HG02870 (cell line): ENCODE results near the gene FOXO6.

Source experiments
- ATAC-seq: cut with Tn5 transposase; IDR thresholded peaks from one replicate; pipeline ENCODE4 v1.9.1; 2021; ENCODE audit warnings: mild to moderate bottlenecking, moderate library complexity; ENCODE audit not compliant: unreplicated experiment

Gene FOXO6

GRCh38 chr1:41380979-41381691, 19.9 kb downstream of the FOXO6 start:
- no peak for ATAC-seq

- ATAC-seq: no peak
Observed at GRCh38 chr1:41381692-41382479, 20.7 kb downstream of the FOXO6 start.

GRCh38 chr1:41382480-41383090, 21.4 kb downstream of the FOXO6 start:
- no peak for ATAC-seq

- ATAC-seq: no peak
Observed at GRCh38 chr1:41383094-41383852, 22.0 kb downstream of the FOXO6 start.

- no peak for ATAC-seq
Observed at GRCh38 chr1:41384579-41384978, 23.3 kb downstream of the FOXO6 start.

GRCh38 chr1:41385398-41386195, 24.4 kb downstream of the FOXO6 start:
- ATAC-seq: no peak

- ATAC-seq: no peak
Observed at GRCh38 chr1:41386196-41386663, 25.0 kb downstream of the FOXO6 start.

- no peak for ATAC-seq
Observed at GRCh38 chr1:41387667-41388091, 26.4 kb downstream of the FOXO6 start.

GRCh38 chr1:41388510-41388909, 27.3 kb downstream of the FOXO6 start:
- ATAC-seq: no peak

GRCh38 chr1:41389009-41389408, 27.8 kb downstream of the FOXO6 start:
- ATAC-seq: no peak

GRCh38 chr1:41390166-41390565, 28.9 kb downstream of the FOXO6 start:
- ATAC-seq: no peak

GRCh38 chr1:41390573-41390972, 29.3 kb downstream of the FOXO6 start:
- ATAC-seq: no peak

- ATAC-seq: no peak
Observed at GRCh38 chr1:41391834-41392527, 30.7 kb downstream of the FOXO6 start.

- no peak for ATAC-seq
Observed at GRCh38 chr1:41392528-41392924, 31.3 kb downstream of the FOXO6 start.

GRCh38 chr1:41393716-41394368, 32.6 kb downstream of the FOXO6 start:
- ATAC-seq: no peak

GRCh38 chr1:41394369-41394744, 33.1 kb downstream of the FOXO6 start:
- no peak for ATAC-seq

GRCh38 chr1:41394959-41395956, 34.0 kb downstream of the FOXO6 start:
- ATAC-seq: no peak

GRCh38 chr1:41396084-41396483, 34.9 kb downstream of the FOXO6 start:
- ATAC-seq: no peak
